HuH-7 (cell line): Measurements from ENCODE around the gene CDC14A.

Experiments
- DNase-seq: peaks from one replicate; pipeline ENCODE4 v3.0.0; 2011; ENCODE audit warnings: low spot score

CDC14A gene

DNA sequence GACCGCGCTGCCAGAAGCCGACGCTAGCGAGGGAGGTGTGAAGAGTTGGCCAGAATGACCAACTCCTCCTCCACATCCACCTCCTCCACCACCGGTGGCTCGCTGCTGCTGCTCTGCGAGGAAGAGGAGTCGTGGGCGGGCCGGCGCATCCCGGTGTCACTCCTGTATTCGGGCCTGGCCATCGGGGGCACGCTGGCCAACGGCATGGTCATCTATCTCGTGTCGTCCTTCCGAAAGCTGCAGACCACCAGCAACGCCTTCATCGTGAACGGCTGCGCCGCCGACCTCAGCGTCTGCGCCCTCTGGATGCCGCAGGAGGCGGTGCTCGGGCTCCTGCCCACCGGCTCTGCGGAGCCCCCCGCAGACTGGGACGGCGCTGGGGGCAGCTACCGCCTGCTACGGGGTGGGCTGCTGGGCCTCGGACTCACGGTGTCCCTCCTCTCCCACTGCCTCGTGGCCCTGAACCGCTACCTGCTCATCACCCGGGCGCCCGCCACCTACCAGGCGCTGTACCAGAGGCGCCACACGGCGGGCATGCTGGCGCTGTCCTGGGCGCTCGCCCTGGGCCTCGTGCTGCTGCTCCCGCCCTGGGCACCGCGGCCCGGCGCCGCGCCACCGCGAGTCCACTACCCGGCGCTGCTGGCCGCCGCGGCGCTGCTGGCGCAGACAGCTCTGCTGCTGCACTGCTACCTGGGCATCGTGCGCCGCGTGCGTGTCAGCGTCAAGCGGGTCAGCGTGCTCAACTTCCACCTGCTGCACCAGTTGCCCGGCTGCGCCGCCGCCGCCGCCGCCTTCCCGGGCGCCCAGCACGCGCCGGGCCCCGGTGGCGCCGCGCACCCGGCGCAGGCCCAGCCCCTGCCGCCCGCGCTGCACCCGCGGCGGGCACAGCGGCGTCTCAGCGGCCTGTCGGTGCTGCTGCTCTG lies 186.9 kb downstream of the CDC14A start:
- DNase-seq = no peak

DNA sequence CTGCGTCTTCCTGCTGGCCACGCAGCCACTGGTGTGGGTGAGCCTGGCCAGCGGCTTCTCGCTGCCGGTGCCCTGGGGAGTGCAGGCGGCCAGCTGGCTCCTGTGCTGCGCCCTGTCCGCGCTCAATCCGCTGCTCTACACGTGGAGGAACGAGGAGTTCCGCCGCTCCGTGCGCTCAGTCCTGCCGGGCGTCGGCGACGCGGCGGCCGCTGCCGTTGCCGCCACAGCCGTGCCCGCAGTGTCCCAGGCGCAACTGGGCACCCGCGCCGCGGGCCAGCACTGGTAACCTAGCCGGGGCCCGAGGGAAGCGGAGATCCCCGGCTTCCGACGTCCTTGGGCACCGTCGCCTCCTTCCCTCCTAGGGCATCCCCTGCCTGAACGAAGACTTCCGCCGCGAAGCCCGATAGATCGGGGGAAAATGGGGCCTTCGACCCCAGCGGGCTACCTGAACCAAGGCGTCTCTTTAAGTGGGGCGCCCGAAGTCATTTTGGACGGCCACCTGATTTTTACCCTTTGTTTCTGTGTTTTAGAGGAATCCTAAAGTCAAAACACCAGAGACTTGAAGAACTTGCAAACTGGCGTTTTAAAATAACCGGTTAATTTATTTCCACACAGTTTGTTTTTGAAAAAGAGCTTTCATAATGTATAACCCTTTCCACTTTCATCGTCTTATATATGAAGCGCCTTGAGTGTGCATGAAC lies 187.7 kb downstream of the CDC14A start:
- no peak for DNase-seq

DNA sequence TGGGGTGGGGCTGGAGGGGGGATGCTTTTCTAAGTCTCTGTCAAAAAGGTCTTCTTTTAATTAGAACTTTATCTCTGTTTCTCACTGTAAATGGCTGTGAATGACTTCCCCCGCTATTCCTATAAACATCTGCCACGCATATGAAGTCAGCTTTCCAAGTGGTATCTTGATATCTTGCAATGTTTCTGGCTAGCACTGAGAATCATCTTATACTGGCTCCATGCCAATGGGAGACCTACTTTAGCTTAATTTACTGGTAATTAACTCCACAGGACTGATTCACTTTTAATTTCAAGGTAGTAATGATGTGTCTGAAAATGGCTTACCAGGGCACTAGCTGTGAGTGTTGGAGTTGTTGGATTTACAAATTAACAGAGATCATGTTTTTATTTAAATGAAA lies 190.0 kb downstream of the CDC14A start:
- DNase-seq = no peak

DNA sequence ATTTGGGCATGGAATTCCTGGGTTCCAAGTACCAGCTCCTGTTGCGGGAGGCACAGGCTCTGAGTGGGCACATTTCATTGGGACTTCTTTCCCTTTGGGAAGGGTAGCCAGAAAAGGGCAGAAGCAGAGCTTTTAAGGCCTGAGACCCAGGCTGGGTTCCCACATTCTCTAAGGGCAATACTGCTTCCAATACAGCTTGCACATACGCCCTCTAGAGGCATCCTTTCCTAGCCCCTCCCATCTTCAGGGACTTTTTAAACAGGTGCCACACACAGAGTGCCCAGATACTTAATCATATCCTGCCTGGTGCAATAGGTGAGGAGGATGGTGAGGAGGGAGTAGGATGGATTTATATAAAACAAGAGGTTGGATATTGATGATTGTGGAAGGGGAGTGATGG lies 191.3 kb downstream of the CDC14A start:
- peak; percentile 78 for DNase-seq

DNA sequence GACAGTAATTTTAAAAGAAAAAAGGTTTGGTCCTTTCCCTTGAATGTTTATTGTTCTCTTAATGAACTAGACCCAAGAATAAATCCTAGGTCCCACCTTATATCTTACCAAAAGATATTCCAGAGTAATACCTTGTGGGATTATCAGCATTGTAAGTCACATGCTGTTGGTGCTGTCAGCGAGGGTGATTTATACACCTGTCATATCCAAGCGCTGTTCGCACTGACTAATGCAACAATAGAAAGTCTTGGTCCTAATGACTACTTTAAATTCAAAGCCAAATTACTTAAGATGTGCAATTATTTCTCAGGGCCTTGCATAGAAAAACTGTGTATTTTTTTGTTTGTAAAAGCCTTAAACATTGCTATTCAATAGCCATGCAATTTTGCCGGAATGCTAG lies 192.5 kb downstream of the CDC14A start:
- no peak for DNase-seq

DNA sequence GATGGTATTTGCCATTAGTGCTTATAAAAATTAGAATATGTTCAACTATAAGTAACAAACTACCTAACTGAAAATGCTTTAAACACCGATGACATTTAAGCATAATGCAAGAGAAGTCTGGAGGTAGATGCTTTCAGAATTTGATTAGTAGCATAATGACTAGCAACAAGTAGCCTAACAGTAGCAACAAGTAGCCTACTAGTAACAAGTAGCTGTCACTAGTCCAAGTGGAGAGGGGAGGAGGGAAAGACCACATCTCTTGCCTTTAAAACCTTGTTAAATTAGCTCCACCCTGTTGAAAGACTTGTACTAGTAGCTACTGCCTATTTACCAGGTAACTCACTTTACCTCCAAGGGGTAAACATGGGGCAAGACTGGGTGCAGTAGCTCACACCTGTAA lies 193.5 kb downstream of the CDC14A start:
- DNase-seq = no peak

DNA sequence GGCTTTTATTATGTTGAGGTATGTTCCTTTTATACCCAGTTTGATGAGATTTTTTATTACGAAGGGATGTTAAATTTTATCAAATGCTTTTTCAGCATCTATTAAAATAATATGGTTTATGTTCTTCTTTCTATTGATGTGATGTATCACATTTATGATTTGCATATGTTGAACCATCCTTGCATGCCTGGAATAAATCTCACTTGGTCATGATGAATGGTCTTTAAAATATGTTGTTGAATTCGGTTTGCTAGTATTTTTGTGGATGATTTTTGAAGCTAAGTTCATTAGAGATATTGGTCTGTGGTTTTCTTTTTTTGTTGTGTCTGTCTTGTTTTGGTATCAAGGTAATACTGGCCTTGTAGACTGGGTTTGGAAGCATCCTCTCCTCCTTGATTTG lies 199.7 kb downstream of the CDC14A start:
- no peak for DNase-seq

DNA sequence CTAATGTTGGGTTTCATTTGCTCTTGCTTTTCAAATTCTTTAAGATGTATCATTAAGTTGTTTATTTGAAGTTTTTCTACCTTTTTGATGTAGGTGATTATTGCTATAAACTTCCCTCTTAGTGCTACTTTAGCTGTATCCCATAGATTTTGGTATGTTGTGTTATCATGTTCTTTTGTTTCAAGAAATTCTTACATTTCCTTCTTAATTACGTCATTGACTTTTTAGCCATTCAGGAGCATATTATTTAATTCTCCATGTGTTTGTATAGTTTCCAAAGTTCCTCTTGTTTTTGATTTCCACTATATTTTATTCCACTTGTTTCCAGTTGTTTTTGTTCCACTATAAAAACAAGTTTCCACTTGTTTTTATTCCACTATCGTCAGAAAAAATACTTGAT lies 200.6 kb downstream of the CDC14A start:
- DNase-seq = no peak

DNA sequence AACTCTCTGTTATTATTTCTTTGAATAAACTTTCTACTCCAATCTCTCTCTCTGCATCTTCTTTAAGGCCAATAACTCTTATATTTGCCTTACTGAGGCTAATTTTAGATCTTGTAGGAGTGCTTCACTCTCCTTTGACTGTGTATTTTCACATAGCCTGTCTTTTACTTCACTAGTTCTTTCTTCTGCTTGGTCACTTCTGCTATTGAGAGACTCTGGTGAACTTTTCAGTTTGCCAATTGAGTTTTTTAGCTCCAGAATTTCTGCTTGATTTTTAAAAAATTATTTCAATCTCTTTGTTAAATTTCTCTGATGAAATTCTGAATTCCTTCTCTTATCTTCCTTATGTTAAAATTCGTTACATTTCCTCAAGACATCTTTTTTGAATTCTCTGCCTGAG lies 203.9 kb downstream of the CDC14A start:
- no peak for DNase-seq

DNA sequence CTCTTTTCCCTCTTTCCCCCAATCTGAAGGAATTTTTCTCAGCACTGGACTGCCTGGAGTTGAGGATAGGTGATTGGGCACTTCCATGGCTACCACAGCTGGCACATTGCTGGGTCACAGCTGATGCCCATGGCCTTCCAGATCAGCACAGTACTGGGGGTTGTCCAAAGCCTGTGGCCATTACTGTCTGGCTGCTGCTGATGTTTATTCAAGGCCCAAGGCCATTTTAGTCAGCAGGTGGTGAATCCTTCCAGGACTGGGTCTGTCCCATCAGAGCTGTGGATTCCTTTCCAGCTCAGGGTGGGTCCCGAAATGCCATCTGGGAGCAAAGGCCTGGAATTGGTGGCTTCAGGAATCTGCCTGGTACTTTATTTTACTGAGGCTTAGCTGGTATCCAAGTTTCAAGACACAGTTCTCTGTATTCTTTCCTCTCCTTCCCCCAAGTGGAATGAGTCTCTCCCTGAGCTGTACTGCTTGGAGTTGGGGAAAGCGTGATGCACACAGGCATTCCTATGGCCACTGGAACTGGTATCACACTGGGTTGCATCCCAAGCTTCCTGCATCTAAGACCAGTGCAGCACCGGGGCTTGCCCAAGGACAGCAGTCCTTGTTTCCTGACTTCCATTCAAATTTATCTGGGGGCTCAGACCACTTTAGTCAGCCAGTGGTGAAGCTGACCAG lies 204.8 kb downstream of the CDC14A start:
- no peak for DNase-seq

DNA sequence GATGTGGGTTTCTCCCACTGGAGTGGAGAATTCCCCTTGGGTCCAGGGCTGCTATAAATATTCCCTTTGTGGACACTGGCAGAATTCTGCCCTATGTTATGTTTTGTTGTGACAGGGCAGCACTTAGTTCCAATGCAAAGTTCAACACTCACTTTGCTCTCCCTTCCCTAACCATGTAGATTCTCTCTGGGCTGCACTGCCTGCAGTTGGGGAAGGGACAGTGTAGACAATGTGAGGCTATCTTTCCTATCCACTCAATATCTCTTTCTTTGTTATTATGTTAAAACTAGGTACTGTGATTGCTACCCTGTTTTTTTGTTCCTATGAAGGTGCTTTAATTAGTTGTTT lies 205.3 kb downstream of the CDC14A start:
- no peak for DNase-seq

DNA sequence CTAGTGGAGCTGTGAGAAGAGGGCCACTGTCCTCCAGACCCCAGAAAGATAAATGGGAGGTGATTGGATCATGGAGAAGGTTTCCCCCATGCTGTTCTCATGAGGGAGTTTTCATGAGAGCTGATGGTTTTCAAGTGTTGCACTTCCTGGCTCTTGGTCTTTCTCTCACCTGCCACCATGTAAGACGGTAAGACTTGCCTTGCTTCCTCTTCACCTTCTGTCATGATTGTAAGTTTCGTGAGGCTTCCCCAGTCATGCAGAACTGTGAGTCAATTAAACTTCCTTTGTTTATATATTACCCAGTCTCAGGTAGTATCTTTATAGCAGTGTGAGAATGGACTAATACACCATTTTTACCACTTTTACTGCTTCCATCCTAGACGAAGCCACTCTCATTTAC lies 213.2 kb downstream of the CDC14A start:
- DNase-seq = no peak

DNA sequence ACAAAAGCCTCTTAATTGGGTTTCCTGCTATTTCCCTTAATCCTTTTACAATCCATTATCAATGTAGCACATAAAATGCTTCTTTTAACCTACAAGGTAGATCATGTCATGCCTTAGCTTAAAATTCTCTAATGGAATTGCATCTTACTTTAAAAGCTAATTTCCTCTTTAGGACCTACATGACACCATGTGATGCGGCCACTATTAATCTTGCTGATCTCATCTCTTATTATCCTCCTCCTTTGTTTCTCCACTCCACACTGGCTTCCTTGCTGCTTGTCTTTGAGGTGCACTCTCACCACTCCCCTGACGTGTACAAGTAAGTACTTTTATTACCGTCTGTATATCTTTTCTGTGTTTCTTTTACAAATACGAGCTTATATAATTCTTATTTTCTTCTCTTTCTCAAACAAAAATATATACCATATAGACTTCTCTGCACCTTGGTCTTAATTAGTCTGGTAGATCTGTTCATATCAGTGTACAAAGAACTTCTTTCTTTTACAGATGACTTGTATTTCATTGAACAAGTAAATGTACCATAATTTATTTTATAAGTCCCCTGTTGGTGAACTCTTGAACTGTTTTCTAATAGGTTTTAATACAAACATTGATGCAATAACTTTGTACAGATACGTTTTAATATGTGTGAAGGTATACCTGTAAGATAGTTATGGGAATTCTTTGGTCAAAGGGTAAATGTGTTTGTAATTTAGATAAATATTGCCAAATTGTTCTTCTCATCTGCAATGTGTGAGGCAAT lies 213.8 kb downstream of the CDC14A start:
- DNase-seq = no peak

DNA sequence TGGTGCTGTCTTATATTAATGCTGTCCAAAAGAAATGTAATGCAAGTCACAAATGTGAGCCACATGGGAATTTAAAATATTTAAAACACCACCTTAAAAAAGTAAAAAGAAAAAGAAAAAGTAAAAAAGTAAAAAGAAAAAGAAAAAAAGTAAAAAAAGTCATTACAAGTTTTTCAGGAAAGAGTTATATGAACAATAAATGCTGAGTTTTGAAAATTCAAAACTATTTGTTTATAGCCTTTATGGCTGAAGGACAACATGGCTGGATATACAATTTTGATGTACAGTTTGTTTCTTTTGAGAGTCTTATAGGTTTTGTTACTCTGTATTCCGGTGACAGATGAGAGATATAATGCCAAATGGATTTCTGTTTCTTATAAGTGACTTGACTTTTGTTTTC lies 214.8 kb downstream of the CDC14A start:
- DNase-seq = no peak
